GM19238 (cell line): ENCODE results near the gene FILIP1L.

ENCODE experiments used
- DNase-seq: peaks from one replicate; pipeline ENCODE4 v3.0.0; 2011; ENCODE audit warnings: low spot score; ENCODE audit not compliant: insufficient read length

Gene FILIP1L

DNA sequence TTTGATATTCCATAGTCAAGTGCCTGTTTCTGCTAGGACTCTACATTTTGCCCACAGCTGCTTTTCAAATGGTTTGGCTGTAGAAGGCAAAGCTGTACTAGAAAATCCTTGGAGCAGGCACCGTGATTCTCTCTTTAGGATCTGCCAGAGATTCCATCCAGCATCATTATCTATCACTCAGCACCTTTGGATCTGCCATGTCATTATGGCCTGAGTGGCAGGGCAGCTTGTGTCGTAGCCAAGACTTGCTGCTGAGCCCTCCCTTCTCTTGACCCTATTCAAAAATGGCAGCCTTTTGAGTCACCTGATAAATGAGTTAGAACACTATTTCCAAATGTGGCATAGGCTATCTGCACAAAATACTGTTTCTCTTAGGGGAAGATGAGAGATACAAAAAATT is 304.7 kb downstream of the FILIP1L start:
- no peak for DNase-seq

DNA sequence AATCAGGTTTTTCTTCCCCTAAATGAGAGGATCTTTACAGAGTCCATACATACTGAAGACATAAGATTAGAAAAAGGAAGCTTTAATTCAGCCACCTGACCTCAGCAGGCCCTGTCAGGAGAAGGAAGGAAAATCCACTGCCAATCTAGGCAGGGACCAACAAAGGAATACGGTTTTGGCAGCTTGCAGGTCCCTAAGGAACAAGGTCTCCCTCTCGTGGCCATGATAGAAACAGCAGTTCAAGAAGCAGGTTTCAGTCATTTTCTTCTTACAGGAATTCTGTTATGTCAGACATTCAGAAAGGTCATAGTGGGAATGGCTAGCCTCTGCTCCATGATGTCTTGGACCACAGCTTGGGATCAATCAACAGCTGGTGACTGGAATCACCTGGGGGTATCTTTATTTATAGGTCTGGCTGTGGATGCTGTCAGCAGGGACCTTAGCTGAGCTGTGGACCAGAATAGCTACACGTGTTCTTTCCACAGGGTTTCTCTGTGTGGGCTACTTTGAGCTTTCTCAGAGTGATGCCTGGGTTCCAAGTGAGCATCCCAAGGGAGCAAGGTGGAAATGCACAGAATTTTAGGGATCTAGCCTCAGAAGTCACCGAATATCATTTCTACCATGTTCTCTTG is 306.0 kb downstream of the FILIP1L start:
- peak; percentile 11 for DNase-seq

DNA sequence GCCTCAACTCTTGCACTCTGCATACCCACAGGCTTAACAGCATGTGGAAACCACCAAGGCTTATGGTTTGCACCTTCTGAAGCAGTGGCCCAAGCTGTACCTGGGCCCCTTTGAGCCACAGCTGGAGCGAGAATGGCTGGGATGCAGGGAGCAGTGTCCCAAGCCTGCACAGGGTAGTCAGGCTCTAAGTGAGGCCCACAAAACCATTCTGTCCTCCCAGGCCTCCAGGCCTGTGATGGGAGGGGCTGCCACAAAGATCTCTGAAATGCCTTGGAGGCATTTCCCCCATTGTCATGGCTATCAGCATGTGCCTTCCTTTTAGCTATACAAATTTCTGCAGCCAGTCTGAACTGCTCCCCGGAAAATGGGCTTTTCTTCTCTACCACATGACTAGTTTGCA is 309.1 kb downstream of the FILIP1L start:
- no peak for DNase-seq

DNA sequence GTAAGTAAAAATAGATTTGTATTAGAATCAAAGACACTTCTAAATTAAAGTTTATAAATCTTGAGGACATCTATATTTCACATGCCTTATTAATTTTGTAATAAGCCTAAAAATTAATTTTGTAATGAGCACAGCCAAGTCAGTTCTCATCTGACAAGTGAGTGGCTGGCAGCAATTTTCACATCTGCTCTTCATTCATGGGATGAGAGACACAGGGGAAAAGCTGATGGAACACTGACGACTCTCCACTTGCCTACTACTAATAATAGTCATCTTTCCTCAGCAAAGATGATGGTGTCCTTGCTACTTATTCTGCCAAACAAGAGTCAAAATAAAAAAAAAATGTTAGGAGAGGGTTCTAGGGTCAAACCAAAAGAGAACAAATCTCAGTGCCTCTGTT is 311.0 kb downstream of the FILIP1L start:
- no peak for DNase-seq

DNA sequence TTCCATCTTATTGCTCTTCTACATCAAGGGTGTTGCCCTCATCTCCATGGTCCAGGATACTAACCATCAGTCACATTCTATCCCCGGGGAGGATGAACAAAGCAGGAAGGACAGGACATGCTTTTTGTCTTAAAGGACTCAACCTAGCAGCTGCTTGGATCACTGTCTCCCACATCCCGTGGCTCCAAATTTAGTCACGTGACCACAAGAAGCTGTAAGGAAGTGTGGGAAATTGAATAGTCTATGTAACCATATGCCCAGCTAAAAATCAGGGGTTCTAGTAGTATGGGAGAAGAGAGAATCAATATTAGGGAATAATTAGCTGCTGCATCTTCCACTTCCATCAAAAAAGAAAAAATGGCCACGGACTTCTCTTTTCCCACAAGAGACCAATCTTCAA is 314.9 kb downstream of the FILIP1L start:
- DNase-seq: no peak

DNA sequence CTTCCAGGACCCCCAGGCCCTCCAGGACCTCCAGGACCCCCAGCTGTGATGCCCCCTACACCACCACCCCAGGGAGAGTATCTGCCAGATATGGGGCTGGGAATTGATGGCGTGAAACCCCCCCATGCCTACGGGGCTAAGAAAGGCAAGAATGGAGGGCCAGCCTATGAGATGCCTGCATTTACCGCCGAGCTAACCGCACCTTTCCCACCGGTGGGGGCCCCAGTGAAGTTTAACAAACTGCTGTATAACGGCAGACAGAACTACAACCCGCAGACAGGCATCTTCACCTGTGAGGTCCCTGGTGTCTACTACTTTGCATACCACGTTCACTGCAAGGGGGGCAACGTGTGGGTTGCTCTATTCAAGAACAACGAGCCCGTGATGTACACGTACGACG is 318.7 kb downstream of the FILIP1L start:
- no peak for DNase-seq

DNA sequence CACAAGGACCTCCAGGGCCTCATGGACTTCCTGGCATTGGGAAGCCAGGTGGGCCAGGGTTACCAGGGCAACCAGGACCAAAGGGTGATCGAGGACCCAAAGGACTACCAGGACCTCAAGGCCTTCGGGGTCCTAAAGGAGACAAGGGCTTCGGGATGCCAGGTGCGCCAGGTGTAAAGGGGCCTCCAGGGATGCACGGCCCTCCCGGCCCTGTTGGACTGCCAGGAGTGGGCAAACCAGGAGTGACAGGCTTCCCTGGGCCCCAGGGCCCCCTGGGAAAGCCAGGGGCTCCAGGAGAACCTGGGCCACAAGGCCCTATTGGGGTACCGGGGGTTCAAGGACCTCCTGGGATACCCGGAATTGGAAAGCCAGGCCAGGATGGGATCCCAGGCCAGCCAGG is 319.8 kb downstream of the FILIP1L start:
- DNase-seq: no peak

DNA sequence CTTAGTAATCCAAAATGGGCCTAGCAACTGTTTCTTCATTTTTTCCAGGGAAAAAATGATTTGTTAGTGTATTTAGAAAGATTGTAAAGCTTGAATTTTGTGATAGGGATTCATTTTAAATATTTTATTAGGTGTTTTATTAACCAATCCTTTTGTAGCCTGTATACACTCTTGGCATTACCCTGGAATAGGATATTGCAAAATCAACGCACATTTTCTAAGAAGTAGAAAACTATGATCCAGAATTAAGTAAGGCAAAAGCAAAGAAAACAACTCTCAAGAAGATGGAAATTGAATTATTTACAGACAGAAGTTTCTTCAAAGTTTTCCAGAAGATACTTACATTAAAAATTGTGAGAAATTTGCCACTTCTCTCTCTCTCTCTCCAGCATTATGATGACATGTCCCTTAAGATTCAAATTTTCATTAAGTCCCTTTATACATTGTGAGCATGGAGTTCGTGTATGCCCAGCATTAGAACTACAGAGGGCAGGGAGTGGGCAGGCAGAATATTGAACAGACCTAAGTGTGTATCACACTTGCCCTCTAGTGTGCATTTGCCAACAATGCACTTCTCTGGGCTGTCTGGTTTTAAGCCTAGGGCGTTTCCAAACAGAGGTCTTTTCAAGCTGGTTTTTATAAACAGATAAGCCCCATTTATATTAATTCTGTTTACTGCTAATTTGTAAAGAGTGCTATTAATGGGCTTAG is 325.1 kb downstream of the FILIP1L start:
- peak; percentile 7 for DNase-seq
